22Rv1 (cell line): Measurements from ENCODE around the gene SLC2A13.
"Not testable (repeated sequence)": the region's sequence is repeated elsewhere in the genome, so short reads cannot be mapped to it uniquely, and the experiment has no call there.

Experiments used
- H3K27ac ChIP-seq: fragments of 450-650 bp; 2 replicates; pipeline ENCODE4 v1.5.1; 2017
- CTCF ChIP-seq: fragments of 450-650 bp; IDR thresholded peaks from 2 replicates; pipeline ENCODE4 v1.5.1; 2017; ENCODE audit warnings: mild to moderate bottlenecking
- ZFX ChIP-seq: fragments of 450-650 bp; IDR thresholded peaks from 2 replicates; pipeline ENCODE4 v1.6.1; 2017; ENCODE audit warnings: antibody characterized with exemption, borderline replicate concordance

SLC2A13 gene

GRCh38 chr12:39912211-39912980 is 193.5 kb downstream of the SLC2A13 start:
- peak overlapping the region; percentile 88 for H3K27ac ChIP-seq
- TF ChIP-seq CTCF, result no peak
- TF ChIP-seq ZFX, result no peak

GRCh38 chr12:39906237-39906636 is 199.6 kb downstream of the SLC2A13 start:
- TF ChIP-seq ZFX, result no peak
- TF ChIP-seq CTCF, result no peak
- H3K27ac ChIP-seq, result no peak overlapping the region

- no peak for TF ChIP-seq ZFX
- no peak for TF ChIP-seq CTCF
- H3K27ac ChIP-seq, result no peak overlapping the region
Observed at GRCh38 chr12:39905152-39905551, 200.7 kb downstream of the SLC2A13 start.

- H3K27ac ChIP-seq, result no peak overlapping the region
- TF ChIP-seq ZFX (no peak), CTCF (no peak)
Observed at GRCh38 chr12:39902821-39903220, 203.1 kb downstream of the SLC2A13 start.

- H3K27ac ChIP-seq, result no peak overlapping the region
- TF ChIP-seq CTCF (no peak), ZFX (no peak)
Observed at GRCh38 chr12:39897315-39897714, 208.6 kb downstream of the SLC2A13 start.

GRCh38 chr12:39893388-39893787 is 212.5 kb downstream of the SLC2A13 start:
- H3K27ac ChIP-seq, result not testable (repeated sequence)

GRCh38 chr12:39892146-39892545 is 213.7 kb downstream of the SLC2A13 start:
- no peak for TF ChIP-seq CTCF
- no peak for TF ChIP-seq ZFX
- H3K27ac ChIP-seq, result no peak overlapping the region

- H3K27ac ChIP-seq, result no peak overlapping the region
- TF ChIP-seq ZFX, result no peak
Observed at GRCh38 chr12:39887856-39888255, 218.0 kb downstream of the SLC2A13 start.
